ENCODE results near the gene MAP2K7.
"Not testable (repeated sequence)": the region's sequence is repeated elsewhere in the genome, so short reads cannot be mapped to it uniquely, and the experiment has no call there.

MAP2K7 gene

DNA sequence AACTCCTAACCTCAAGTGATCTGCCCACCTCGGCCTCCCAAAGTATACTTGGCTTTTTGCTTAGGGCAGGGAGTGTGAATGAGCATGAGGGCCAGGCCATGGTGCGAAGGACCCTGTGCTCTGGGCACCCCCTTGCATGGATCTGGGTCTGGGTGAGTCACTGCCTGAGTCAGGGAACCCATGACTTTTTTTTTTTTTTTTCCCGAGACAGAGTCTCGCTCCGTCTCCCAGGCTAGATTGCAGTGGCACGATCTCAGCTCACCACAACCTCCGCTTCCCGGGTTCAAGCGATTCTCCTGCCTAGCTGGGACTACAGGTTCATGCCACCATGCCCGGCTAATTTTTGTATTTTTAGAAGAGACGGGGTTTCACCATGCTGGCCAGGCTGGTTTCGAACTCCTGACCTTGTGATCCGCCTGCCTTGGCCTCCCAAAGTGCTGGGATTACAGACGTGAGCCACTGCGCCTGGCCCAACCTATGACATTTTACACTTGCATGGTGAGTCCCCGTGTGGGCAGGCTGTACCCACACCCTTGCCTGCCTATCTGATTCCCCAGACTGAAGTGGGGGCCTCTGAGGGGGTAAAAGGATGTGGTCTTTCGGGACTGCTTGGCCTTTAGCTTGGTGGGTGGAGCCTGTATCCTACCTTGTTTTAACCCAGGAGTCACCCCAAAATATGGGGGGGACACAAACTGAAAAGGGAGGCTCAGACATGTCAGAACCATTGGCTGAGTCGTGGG, 10.1 kb upstream of the MAP2K7 start:
- H3K9me3 ChIP-seq (ENCODE audit: low read length); H3K4me3 ChIP-seq (ENCODE audit: low read depth in 1 of 2, low read length in 2 of 2); H3K9ac ChIP-seq (ENCODE audit: low read length); H3K4me1 ChIP-seq (ENCODE audit: insufficient read depth, low read length); H3K27ac ChIP-seq (ENCODE audit: low read depth, low read length); H3K36me3 ChIP-seq (ENCODE audit: insufficient read depth, low read length): not testable (repeated sequence)
- H3K27me3 ChIP-seq (ENCODE audit: control insufficient read depth in 1 of 2, insufficient read depth in 2 of 2, low read length in 2 of 2), result peaks cover 3 to 13% of the 10 kb centered on the region in 2 donors

- H3K36me3 ChIP-seq (ENCODE audit: insufficient read depth, low read length), result no peaks in the 10 kb centered on the region
- no peak overlapping the region for H3K9ac ChIP-seq (ENCODE audit: low read length)
- H3K27me3 ChIP-seq (ENCODE audit: control insufficient read depth in 1 of 2, insufficient read depth in 2 of 2, low read length in 2 of 2), result peaks cover 0 to 8% of the 10 kb centered on the region in 2 donors
- no peaks in the 10 kb centered on the region for H3K9me3 ChIP-seq (ENCODE audit: low read length)
- no peaks in the 10 kb centered on the region for H3K4me1 ChIP-seq (ENCODE audit: insufficient read depth, low read length)
- H3K27ac ChIP-seq (ENCODE audit: low read depth, low read length), result no peak overlapping the region
- no peak overlapping the region for H3K4me3 ChIP-seq (ENCODE audit: low read depth in 1 of 2, low read length in 2 of 2)
Measured at GRCh38 chr19:7894612-7895309, 8.9 kb upstream of the MAP2K7 start.

GRCh38 chr19:7895565-7895964, 8.1 kb upstream of the MAP2K7 start:
- Histone ChIP-seq H3K36me3 (ENCODE audit: insufficient read depth, low read length) (no peaks in the 10 kb centered on the region), H3K27me3 (ENCODE audit: control insufficient read depth in 1 of 2, insufficient read depth in 2 of 2, low read length in 2 of 2) (peaks cover 0 to 8% of the 10 kb centered on the region in 2 donors), H3K9ac (ENCODE audit: low read length) (no peak overlapping the region), H3K27ac (ENCODE audit: low read depth, low read length) (no peak overlapping the region), H3K4me3 (ENCODE audit: low read depth in 1 of 2, low read length in 2 of 2) (no peak overlapping the region), H3K9me3 (ENCODE audit: low read length) (no peaks in the 10 kb centered on the region), H3K4me1 (ENCODE audit: insufficient read depth, low read length) (no peaks in the 10 kb centered on the region)

DNA sequence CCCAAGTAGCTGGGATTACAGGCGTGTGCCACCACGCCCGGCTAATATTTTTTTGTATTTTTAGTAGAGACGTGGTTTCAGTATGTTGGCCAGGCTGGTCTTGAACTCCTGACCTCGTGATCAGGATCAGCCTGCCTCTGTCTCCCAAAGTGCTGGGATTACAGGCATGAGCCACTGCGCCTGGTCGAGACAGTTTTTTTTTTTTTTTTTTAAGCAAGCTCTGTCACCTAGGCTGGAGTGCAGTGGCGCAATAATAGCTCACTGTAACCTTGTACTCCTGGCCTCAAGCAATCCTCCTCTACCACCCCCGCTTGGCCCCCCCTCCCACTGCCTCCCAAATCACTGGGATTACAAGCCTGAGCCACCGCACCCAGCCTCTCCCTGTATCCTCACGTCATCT, 6.4 kb upstream of the MAP2K7 start:
- no peaks in the 10 kb centered on the region for H3K4me1 ChIP-seq (ENCODE audit: insufficient read depth, low read length)
- no peak overlapping the region for H3K4me3 ChIP-seq (ENCODE audit: low read depth in 1 of 2, low read length in 2 of 2)
- H3K9me3 ChIP-seq (ENCODE audit: low read length), result no peaks in the 10 kb centered on the region
- H3K27me3 ChIP-seq (ENCODE audit: control insufficient read depth in 1 of 2, insufficient read depth in 2 of 2, low read length in 2 of 2), result peaks cover 0 to 8% of the 10 kb centered on the region in 2 donors
- H3K36me3 ChIP-seq (ENCODE audit: insufficient read depth, low read length), result no peaks in the 10 kb centered on the region
- H3K9ac ChIP-seq (ENCODE audit: low read length), result no peak overlapping the region
- H3K27ac ChIP-seq (ENCODE audit: low read depth, low read length), result no peak overlapping the region

GRCh38 chr19:7898967-7899366, 4.7 kb upstream of the MAP2K7 start:
- H3K36me3 ChIP-seq (ENCODE audit: insufficient read depth, low read length), result no peaks in the 10 kb centered on the region
- H3K9ac ChIP-seq (ENCODE audit: low read length), result no peak overlapping the region
- no peak overlapping the region for H3K27ac ChIP-seq (ENCODE audit: low read depth, low read length)
- no peaks in the 10 kb centered on the region for H3K9me3 ChIP-seq (ENCODE audit: low read length)
- H3K4me3 ChIP-seq (ENCODE audit: low read depth in 1 of 2, low read length in 2 of 2), result no peak overlapping the region
- peaks cover 10% of the 10 kb centered on the region for H3K4me1 ChIP-seq (ENCODE audit: insufficient read depth, low read length)
- H3K27me3 ChIP-seq (ENCODE audit: control insufficient read depth in 1 of 2, insufficient read depth in 2 of 2, low read length in 2 of 2), result peaks cover 0 to 8% of the 10 kb centered on the region in 2 donors

GRCh38 chr19:7899751-7900378, 3.8 kb upstream of the MAP2K7 start:
- Histone ChIP-seq H3K27ac (ENCODE audit: low read depth, low read length) (no peak overlapping the region), H3K36me3 (ENCODE audit: insufficient read depth, low read length) (no peaks in the 10 kb centered on the region), H3K9ac (ENCODE audit: low read length) (no peak overlapping the region), H3K4me3 (ENCODE audit: low read depth in 1 of 2, low read length in 2 of 2) (no peak overlapping the region), H3K27me3 (ENCODE audit: control insufficient read depth in 1 of 2, insufficient read depth in 2 of 2, low read length in 2 of 2) (peaks cover 0 to 5% of the 10 kb centered on the region in 2 donors), H3K4me1 (ENCODE audit: insufficient read depth, low read length) (peaks cover 17% of the 10 kb centered on the region), H3K9me3 (ENCODE audit: low read length) (no peaks in the 10 kb centered on the region)

- H3K27ac ChIP-seq (ENCODE audit: low read depth, low read length), result no peak overlapping the region
- H3K36me3 ChIP-seq (ENCODE audit: insufficient read depth, low read length), result no peaks in the 10 kb centered on the region
- H3K4me1 ChIP-seq (ENCODE audit: insufficient read depth, low read length), result peaks cover 22% of the 10 kb centered on the region
- no peak overlapping the region for H3K9ac ChIP-seq (ENCODE audit: low read length)
- H3K4me3 ChIP-seq (ENCODE audit: low read depth in 1 of 2, low read length in 2 of 2), result no peak overlapping the region
- H3K27me3 ChIP-seq (ENCODE audit: control insufficient read depth in 1 of 2, insufficient read depth in 2 of 2, low read length in 2 of 2), result no peaks in the 10 kb centered on the region
- no peaks in the 10 kb centered on the region for H3K9me3 ChIP-seq (ENCODE audit: low read length)
Measured at GRCh38 chr19:7900401-7900870, 3.2 kb upstream of the MAP2K7 start.

DNA sequence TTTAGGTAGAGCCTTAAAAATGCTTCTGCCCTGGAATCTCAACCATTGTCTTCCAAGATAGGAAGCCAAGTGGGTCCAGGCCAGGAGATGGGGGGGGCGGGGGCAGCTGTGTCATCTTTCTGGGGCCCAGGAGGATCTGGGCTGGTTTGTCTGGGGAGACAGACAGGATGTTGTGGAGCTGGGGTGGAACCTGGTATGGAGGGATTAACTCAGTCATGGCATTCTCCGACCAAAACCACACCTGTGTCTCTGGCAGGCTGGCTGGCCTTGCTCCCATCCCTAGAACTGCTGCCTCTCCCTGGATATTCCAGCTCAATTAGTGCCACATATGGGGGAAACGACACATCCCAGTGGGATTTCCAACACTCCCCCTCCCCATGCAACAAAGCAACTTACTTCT, 2.7 kb upstream of the MAP2K7 start:
- no peak overlapping the region for H3K9ac ChIP-seq (ENCODE audit: low read length)
- H3K4me1 ChIP-seq (ENCODE audit: insufficient read depth, low read length), result peaks cover 27% of the 10 kb centered on the region
- H3K36me3 ChIP-seq (ENCODE audit: insufficient read depth, low read length), result no peaks in the 10 kb centered on the region
- H3K4me3 ChIP-seq (ENCODE audit: low read depth in 1 of 2, low read length in 2 of 2), result no peak overlapping the region
- H3K27ac ChIP-seq (ENCODE audit: low read depth, low read length), result no peak overlapping the region
- no peaks in the 10 kb centered on the region for H3K9me3 ChIP-seq (ENCODE audit: low read length)
- no peaks in the 10 kb centered on the region for H3K27me3 ChIP-seq (ENCODE audit: control insufficient read depth in 1 of 2, insufficient read depth in 2 of 2, low read length in 2 of 2)

DNA sequence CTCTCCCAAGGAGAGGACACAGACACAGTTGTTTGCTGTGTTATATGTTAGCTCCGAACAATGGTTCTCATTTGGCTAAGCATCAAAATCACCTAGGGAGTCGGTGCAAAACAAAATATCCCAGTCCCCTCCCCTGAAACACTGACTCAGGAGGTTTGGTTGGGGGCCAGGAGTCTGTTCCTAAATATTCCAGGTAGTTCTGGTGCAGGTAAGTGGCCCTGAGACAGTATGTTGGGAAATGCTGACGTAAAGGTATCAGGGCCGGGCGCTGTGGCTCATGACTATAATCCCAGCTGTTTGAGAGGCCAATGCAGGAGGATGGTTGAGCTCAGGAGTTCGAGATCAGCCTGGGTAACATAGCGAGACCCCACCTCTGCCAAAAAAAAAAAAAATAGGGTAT, 2.3 kb upstream of the MAP2K7 start:
- Histone ChIP-seq H3K36me3 (ENCODE audit: insufficient read depth, low read length) (no peaks in the 10 kb centered on the region), H3K9ac (ENCODE audit: low read length) (no peak overlapping the region), H3K27me3 (ENCODE audit: control insufficient read depth in 1 of 2, insufficient read depth in 2 of 2, low read length in 2 of 2) (no peaks in the 10 kb centered on the region), H3K27ac (ENCODE audit: low read depth, low read length) (no peak overlapping the region), H3K4me1 (ENCODE audit: insufficient read depth, low read length) (peaks cover 30% of the 10 kb centered on the region), H3K9me3 (ENCODE audit: low read length) (no peaks in the 10 kb centered on the region), H3K4me3 (ENCODE audit: low read depth in 1 of 2, low read length in 2 of 2) (no peak overlapping the region)

DNA sequence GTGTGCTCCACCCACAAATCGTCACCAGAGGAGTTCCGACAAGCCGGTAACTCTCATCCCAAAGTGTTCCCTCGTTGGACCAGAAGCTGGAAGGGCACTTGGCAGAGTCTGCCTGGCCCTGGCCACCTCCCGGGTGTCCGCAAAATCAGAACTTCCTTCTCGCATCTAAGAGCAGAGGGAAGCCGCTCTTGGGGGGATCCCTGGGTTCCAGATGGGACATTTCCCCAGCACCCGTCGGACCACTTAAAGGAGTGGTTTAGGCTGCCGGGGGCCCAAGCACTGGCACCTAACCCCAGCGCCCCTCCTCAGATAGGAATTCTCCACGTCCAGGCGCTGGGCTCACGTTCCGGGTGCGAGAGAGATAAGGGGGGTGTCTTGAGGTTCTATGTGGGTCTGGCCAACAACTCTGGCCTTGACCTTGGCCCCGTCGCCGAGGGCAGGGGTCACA, 857 bp upstream of the MAP2K7 start:
- H3K36me3 ChIP-seq (ENCODE audit: insufficient read depth, low read length), result no peaks in the 10 kb centered on the region
- peak overlapping the region; percentile 12 to 56 for H3K4me3 ChIP-seq (ENCODE audit: low read depth in 1 of 2, low read length in 2 of 2)
- peak overlapping the region; percentile 41 for H3K9ac ChIP-seq (ENCODE audit: low read length)
- peak overlapping the region; percentile 4 for H3K27ac ChIP-seq (ENCODE audit: low read depth, low read length)
- H3K27me3 ChIP-seq (ENCODE audit: control insufficient read depth in 1 of 2, insufficient read depth in 2 of 2, low read length in 2 of 2), result no peaks in the 10 kb centered on the region
- no peaks in the 10 kb centered on the region for H3K9me3 ChIP-seq (ENCODE audit: low read length)
- H3K4me1 ChIP-seq (ENCODE audit: insufficient read depth, low read length), result peaks cover 30% of the 10 kb centered on the region

Data from muscle layer of colon (tissue), 2 donors.